IMR-90 (cell line): ENCODE measurements around the gene WDR1.

Experiments
- BHLHE40 ChIP-seq: fragments of 150-350 bp; IDR thresholded peaks from 2 replicates; pipeline ENCODE4 v1.6.1; 2016; ENCODE audit warnings: mild to moderate bottlenecking, low read depth, low read length
- CEBPB ChIP-seq: IDR thresholded peaks from 2 replicates; pipeline ENCODE4 v1.6.1; 2012; ENCODE audit warnings: low read depth, low read length, improper control_type of control experiment
- CHD1 ChIP-seq: IDR thresholded peaks from 2 replicates; pipeline ENCODE4 v1.6.1; 2012; ENCODE audit warnings: low read depth, low read length, improper control_type of control experiment
- CTCF ChIP-seq: conservative IDR thresholded peaks from 2 replicates; pipeline ENCODE4 v1.5.1; 2012; ENCODE audit warnings: mild to moderate bottlenecking, low read depth, low read length, improper control_type of control experiment
- ELK1 ChIP-seq: fragments of 150-350 bp; IDR thresholded peaks from 2 replicates; pipeline ENCODE4 v1.6.1; 2016; ENCODE audit warnings: low read depth, mild to moderate bottlenecking, low read length, moderate library complexity, borderline replicate concordance
- FOS ChIP-seq: fragments of 150-350 bp; IDR thresholded peaks from 2 replicates; pipeline ENCODE4 v1.6.1; 2016; ENCODE audit warnings: low read depth, low read length
- MAZ ChIP-seq: IDR thresholded peaks from 2 replicates; pipeline ENCODE4 v1.6.1; 2012; ENCODE audit warnings: low read depth, mild to moderate bottlenecking, low read length, improper control_type of control experiment, moderate library complexity, borderline replicate concordance
- NFE2L2 ChIP-seq: fragments of 150-350 bp; IDR thresholded peaks from 2 replicates; pipeline ENCODE4 v1.6.1; 2016; ENCODE audit warnings: low read depth, mild to moderate bottlenecking, low read length
- POLR2A ChIP-seq: IDR thresholded peaks from 2 replicates; pipeline ENCODE4 v1.6.1; 2012; ENCODE audit warnings: mild to moderate bottlenecking, low read depth, low read length
- RAD21 ChIP-seq: IDR thresholded peaks from 2 replicates; pipeline ENCODE4 v1.6.1; 2012; ENCODE audit warnings: low read length, improper control_type of control experiment
- RCOR1 ChIP-seq: IDR thresholded peaks from 2 replicates; pipeline ENCODE4 v1.6.1; 2012; ENCODE audit warnings: mild to moderate bottlenecking, low read length, improper control_type of control experiment; ENCODE audit not compliant: insufficient replicate concordance
- RFX5 ChIP-seq: IDR thresholded peaks from 2 replicates; pipeline ENCODE4 v1.8.0; 2012; ENCODE audit warnings: low read depth, mild to moderate bottlenecking, low read length, moderate library complexity
- SMC3 ChIP-seq: fragments of 150-350 bp; IDR thresholded peaks from 2 replicates; pipeline ENCODE4 v1.6.1; 2016; ENCODE audit warnings: low read depth, mild to moderate bottlenecking, antibody characterized with exemption, low read length, moderate library complexity
- TF ChIP-seq, protein P1 (sequence below): fragments of 150-350 bp; IDR thresholded peaks from 2 replicates; pipeline ENCODE4 v1.6.1; 2017; ENCODE audit warnings: mild to moderate bottlenecking, antibody characterized with exemption, low read length, low read depth

GRCh38 chr4:10056334-10057022, 60.1 kb downstream of the WDR1 start:
- TF ChIP-seq POLR2A = no peak
- no peak for TF ChIP-seq CTCF
- no peak for TF ChIP-seq FOS
- TF ChIP-seq MAZ = no peak
- TF ChIP-seq, protein P1, sequence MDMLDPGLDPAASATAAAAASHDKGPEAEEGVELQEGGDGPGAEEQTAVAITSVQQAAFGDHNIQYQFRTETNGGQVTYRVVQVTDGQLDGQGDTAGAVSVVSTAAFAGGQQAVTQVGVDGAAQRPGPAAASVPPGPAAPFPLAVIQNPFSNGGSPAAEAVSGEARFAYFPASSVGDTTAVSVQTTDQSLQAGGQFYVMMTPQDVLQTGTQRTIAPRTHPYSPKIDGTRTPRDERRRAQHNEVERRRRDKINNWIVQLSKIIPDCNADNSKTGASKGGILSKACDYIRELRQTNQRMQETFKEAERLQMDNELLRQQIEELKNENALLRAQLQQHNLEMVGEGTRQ = no peak
- no peak for TF ChIP-seq RAD21
- no peak for TF ChIP-seq ELK1
- TF ChIP-seq CEBPB = no peak
- no peak for TF ChIP-seq RCOR1
- TF ChIP-seq SMC3 = no peak
- TF ChIP-seq RFX5 = no peak
- no peak for TF ChIP-seq BHLHE40
- no peak for TF ChIP-seq NFE2L2
- no peak for TF ChIP-seq CHD1
